8988T (cell line): ENCODE measurements around the gene KIFC1.
A peak's percentile ranks its signal among the peaks of the same experiment; 100 is the strongest.
"Not testable (repeated sequence)": the region's sequence is repeated elsewhere in the genome, so short reads cannot be mapped to it uniquely, and the experiment has no call there.

Experiments
- DNase-seq: peaks from one replicate; pipeline ENCODE4 v3.0.0; 2011

The KIFC1 gene

DNA sequence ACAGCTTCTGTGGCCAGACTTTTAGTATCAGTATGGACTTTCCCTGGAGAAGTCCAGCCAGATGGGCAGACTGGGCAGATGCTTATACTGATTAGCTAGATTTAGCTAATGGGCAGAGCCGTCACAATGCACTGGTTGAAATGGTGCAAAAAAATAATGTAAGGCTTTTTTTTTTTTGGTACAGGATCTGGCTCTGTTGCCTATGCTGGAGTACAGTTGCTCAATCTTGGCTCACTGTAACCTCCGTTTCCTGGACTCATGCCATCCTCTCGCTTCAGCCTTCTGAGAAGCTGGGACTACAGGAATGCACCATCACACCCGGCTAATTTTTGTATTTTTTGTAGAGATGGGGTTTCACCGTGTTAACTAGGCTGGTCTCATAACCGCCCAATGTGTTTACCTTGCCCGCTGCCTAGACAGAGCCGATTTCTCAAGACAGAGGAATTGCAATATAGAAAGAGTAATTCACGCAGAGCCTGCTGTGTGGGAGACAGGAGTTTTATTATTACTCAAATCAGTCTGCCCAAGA lies 16.4 kb upstream of the KIFC1 start:
- DNase-seq, result no peak

DNA sequence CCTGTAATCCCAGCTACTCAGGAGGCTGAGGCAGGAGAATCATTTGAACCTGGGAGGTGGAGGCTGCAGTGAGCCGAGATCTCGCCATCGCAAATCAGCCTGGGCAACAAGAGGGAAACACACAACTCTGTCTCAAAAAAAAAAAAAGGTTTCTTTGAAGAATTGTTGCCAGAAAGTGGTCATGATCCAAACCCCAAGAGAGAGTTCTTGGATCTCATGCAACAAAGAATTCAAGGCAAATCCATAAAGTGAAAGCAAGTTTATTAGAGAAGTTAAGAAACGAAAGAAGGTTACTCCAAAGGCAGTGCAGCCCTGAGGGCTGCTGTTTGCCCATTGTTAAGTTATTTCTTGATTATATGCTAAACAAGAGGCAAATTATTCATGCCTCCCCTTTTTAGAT lies 14.5 kb upstream of the KIFC1 start:
- no peak for DNase-seq

DNA sequence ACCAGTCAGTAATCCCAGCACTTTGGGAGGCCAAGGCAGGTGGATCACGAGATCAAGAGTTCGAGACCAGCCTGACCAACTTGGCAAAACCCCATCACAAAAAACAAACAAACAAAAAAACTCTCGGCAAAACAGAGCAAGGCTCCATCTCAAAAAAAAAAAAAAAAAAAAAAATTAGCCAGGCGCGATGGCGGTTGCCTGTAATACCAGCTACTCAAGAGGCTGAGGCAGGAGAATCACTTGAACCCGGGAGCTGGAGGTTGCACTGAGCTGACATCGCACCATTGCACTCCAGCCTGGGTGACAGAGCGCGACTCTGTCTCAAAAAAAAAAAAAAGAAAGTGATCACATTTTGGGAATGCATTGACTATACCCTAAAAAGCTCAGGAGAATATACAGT lies 12.4 kb upstream of the KIFC1 start:
- DNase-seq, result not testable (repeated sequence)

DNA sequence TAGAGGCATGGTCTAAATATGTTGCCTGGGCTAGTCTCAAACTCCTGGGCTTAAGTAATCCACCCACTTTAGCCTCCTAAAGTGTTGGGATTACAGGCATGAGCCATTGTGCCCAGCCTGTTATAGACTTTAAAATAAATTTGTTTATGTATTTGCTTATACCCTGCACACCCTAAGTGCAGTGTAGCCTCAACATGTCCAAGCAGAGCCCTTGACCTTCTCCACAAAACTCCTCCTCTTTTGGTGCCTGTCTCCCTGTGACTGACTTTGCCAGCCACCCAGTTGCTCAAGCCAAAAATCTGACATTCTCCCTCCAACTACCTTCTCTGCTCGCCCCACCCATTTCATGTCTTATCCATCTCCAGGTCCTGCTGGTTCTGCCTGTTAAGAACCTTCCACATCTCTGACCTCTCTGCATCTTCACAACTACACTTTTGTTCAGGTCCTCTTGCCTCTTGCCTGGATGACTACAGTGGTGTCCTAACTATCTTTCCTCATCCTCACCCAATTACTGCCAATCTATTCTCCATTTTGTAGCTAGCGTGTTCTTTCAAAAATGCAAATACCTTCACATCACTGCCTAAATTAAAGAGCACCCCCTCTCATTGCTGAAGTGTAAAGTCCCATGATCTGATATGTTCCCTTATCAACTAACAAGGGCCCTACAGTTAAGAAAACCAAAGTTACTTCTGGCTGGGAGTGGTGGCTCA lies 11.2 kb upstream of the KIFC1 start:
- DNase-seq, result no peak

DNA sequence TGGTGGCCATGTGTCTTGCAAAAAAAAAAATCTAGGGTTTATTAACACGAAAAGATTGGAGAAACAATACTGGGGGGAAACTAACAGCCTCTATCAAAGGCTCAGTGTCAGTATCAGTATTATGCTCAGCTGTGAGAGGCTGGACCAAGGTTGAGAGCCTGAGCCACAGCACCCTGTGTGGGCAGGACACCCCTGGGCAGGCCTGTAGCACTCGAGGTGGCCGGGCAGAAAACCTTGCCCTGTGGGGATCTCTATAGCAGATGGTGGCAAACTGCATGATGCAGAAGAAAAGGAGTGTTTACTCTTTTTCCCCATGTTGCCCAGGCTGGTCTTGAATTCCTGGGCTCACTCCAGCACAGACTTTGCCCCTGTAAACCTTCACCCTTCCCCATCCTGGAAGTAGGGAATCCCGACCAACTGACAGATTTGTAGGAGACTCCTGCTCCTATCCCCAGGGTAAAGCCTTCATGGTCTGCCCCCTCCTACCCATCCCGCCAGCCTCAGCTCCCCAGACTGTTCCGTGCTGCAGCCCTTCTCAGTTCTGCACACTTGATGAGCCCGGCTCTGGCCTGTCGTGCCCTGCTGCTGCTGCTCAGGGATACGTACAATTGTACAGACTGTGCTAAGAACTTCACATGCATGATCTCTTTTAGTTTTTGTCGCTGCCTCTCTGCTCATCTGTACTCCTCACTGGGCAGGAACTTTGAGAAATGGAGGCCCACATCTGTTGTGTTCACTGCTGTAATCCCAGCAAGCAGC lies 8.0 kb upstream of the KIFC1 start:
- DNase-seq, result no peak

DNA sequence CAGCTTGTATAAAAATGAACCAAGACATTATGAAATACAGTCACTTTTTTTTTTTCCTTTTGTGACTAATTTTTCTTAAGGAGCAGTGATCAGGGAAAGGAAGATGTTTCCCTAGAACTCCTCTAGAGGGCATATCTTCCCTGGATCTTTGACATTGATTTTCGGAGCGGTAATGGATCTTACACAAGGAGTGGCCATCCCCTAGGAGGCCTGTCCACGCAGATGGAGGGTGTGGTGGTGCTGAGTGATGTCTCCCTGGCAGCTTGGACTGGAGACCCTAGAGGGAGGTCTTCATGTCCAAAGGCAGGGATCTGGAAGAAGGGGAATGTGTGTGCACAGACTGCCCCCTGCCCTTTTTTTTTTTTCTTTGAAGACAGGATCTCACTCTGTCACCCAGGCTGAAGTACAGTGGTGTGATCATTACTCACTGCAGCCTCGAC lies 7.0 kb upstream of the KIFC1 start:
- peak; percentile 49 for DNase-seq

DNA sequence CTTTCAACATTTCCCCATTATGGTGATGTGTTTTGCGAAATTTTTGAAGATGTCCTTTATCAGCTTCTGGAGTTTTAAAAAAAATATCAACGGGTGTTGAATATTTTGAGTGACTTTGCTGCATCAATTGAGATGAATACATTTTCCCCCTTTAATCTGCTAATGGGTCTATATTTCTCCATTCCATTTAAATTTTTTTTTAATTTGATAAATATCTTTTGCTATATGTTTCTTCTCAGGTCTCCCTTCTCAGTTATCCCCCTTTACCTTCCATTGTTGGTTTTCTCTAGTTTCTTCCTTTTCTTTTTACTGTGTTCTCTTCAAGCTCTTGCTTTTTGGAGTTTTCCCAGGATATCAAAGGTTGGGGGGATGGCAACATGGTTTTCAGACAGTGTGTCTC lies 1.4 kb upstream of the KIFC1 start:
- DNase-seq, result no peak

DNA sequence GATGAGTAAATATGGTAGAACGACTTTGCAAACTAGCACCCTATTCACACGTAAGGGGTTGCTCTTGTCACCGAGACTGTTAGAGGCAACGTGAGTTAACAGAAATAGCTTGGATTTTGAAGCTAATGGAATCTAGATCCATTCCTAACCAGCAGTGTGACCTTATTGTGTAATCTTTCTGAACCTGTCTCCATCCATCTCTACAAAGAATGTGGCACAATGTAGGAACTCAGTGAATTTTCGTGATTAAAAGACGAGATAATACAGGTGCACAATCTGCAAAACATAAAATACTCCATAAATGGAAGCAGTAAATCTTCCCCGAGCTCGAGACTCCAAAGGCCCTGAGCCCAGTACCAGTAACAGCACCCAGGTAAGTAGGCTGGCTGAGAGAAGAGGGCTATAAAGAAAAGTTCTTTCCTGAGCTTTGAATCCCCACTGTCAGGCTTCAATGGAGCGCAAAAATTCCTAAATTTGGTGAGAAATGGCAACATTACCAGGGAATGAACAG lies 801 bp upstream of the KIFC1 start:
- DNase-seq, result no peak

DNA sequence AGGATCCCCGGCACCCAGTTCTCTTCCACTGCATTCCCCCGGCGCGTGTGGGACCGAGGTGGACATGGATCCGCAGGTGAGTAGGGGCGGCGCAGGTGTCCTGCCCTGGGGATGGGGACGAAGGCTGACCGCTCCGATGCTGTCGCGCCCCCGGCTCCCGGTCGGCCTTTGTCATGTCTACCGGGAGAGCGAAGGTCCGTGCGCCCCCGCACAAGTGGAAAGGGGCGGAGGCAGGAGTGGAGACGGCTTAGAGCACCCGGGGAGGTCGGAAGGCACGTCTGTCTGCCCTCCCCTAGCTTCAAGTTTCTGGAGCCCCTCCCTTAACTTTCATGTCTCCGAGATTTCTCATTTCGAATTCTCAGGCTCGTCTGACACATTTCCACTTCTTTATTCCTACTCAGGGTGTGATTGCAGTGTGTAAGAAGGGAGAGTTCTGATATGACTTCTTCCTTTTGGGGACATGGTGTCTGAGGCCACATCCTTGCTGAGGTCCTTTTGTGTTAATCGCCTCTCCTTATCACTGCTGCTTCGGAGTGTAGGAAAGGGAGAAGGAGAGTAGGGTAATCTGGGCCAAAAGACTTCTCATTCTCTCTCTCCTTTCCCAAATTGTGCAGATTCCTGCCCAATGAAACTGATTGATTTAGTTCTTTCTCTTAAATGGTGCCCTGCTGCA lies 435 bp downstream of the KIFC1 start:
- no peak for DNase-seq

DNA sequence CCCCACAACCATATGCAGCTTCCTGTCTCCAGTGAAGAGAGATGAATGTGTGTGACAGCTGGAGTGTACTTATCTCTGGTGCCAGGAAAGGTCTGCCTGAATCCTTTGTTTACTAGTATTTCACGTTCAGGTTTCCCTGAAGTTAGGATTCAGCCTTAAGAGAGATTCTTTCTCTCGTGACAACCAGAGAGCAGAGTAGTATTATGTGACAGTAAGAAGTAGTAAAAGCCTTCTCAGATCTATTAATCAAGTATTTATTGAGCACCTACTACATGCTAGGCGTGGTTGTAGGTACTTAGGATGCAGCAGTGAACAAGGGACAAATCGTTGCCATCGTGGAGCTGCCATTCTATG lies 949 bp downstream of the KIFC1 start:
- no peak for DNase-seq

DNA sequence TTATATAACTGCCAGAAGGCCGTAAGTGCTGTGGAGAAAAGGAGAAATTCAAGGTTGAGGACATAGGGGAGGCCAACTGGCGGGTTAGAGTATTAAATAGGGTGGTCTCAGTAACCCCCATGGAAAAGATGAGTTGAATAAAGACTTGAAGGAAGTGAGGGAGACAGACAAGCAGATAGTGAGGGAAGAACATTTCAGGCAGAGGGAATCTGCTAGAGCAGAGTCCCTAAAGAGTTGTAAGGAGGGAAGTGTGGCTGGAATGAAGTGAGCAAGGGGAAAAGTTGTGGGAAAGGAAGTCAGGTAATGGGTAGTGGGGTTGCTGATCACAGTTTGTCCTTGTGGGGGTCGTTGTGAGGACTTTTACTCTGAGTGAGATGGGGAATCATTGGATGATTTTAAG lies 1.4 kb downstream of the KIFC1 start:
- DNase-seq, result no peak

DNA sequence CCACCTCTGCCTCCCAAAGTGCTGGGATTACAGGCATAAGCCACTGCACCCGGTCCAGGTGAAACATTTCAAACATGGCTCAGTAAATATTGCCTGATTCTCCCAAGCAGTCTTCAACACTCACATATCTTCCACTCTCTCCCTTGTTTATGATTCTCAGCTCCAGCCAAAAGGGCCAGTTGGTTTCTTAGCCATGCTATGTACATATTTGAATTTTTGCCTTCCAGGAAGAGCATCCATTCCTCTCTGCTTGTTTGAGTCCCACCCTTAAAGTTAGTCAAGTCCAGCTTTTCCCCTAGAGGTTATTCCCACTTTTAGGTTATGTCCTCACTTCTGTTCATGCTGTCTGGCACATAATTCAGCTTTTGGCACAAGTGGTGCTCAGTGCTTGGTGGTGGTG lies 5.9 kb downstream of the KIFC1 start:
- DNase-seq, result no peak

DNA sequence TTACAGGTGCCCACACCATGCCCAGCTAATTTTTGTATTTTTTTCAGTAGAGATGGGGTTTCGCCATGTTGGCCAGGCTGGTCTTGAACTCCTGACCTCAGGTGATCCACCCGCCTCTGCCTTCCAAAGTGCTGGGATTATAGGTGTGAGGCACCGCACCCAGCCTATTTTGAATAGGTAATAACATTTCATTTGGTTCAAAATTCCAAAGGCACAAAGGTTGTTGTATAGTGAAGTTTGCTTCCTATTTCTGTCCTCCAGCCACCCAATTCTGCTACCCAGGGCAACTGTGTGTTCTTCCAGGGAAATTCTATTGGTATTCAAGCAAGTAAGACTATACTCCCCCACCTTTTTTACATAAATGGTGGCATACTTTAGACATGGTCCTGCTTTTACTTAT lies 7.0 kb downstream of the KIFC1 start:
- DNase-seq, result not testable (repeated sequence)

DNA sequence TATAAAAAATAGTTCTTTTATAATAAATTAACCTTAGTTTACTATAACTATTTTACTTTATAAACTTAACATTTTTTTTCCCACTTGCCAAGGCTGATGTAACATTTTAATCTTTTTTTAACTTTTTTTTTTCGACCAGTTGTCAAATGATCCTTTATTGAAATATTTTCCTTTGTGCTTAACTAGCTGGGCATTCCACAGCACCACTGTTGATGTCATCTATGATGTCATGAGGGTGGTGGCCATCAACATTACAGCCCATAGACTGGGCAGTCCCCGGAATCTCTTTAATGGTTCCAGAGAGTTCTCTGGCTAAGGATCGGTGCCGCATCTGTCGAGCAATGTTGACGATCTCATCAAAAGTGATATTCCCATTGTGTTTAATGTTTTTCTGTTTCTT lies 8.3 kb downstream of the KIFC1 start:
- not testable (repeated sequence) for DNase-seq

DNA sequence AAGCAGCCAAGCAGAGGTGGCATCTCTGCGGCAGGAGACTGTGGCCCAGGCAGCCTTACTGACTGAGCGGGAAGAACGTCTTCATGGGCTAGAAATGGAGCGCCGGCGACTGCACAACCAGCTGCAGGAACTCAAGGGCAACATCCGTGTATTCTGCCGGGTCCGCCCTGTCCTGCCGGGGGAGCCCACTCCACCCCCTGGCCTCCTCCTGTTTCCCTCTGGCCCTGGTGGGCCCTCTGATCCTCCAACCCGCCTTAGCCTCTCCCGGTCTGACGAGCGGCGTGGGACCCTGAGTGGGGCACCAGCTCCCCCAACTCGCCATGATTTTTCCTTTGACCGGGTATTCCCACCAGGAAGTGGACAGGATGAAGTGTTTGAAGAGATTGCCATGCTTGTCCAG lies 13.3 kb downstream of the KIFC1 start:
- DNase-seq, result no peak

DNA sequence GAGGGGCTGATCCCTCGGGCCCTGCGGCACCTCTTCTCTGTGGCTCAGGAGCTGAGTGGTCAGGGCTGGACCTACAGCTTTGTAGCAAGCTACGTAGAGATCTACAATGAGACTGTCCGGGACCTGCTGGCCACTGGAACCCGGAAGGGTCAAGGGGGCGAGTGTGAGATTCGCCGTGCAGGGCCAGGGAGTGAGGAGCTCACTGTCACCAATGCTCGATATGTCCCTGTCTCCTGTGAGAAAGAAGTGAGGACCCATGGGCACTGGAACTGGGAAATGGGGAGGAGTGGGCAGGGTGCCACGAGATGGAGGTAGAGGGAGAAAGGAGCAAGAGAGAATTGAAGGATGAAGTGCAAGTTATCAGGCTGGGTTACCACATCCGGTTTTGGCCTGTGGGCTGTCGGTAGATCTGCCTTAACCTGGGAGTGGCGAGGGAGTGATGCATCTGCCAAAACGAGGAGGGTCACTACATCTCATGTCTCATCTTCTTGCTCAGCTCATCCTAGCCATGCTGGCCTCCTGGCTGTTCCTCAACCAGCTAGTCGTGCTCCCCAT lies 13.8 kb downstream of the KIFC1 start:
- DNase-seq, result no peak

DNA sequence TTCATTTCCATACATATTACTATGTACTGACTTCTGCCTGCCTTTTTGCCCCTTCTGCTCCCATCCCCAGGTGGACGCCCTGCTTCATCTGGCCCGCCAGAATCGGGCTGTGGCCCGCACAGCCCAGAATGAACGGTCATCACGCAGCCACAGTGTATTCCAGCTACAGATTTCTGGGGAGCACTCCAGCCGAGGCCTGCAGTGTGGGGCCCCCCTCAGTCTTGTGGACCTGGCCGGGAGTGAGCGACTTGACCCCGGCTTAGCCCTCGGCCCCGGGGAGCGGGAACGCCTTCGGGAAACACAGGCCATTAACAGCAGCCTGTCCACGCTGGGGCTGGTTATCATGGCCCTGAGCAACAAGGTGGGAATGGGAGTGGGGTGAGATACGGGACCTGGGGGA lies 14.5 kb downstream of the KIFC1 start:
- no peak for DNase-seq

DNA sequence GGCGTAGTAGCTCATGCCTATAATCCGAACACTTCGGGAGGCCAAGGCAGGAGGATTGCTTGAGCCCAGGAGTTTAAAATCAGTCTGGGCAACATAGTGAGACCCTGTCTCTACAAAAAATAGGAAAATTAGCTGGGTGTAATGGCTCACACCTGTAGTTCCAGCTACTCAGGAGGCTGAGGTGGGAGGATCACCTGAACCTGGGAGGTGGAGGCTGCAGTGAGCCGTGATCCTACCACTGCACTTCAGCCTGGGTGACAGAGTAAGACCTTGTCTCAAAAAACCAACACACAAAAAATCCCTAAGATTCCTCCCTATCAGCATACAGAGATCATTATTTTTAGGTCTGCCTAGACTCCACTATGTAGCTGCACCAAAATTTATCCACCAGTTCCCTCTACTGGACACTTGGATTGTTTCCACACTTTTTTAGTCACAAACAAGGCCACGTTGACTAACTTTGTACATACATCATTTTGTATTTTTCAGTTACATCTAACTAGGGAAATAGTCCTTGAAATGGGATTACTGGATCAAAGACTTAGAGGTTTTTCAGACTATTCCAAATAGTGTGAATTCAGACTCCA lies 15.6 kb downstream of the KIFC1 start:
- no peak for DNase-seq

DNA sequence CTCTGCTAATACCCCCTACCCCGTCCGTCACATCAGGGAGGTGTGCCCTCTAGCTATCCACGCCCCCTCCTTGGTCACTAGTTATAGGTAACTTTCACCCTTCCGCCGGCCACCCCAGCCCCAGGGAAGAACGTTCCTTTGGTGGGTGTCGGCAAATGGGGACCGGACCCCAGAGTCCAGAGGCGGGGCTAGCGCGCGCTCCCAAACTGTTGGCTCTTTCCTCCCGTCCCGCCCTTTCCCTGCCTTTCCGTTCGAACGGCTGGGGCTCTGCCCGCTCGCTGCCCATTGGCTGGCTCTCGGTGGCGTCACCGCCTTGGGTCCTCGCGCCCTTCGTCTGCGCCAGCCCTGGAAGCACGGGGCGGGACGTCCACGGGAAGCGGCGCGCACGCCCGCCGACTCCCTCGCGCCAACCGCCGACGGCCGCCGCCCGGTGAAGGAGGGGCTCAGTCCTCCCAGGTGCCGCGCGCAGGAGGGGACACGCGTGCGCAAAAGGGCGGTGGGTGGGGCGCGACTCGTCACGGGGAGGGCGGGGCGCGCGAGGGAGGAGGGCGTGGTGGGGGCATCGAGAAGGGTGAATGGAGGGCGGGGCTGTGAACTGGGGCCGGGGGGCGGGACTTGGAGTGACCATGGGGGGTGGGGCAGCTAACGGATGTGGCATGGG lies 18.6 kb downstream of the KIFC1 start:
- peak; percentile 97 for DNase-seq

DNA sequence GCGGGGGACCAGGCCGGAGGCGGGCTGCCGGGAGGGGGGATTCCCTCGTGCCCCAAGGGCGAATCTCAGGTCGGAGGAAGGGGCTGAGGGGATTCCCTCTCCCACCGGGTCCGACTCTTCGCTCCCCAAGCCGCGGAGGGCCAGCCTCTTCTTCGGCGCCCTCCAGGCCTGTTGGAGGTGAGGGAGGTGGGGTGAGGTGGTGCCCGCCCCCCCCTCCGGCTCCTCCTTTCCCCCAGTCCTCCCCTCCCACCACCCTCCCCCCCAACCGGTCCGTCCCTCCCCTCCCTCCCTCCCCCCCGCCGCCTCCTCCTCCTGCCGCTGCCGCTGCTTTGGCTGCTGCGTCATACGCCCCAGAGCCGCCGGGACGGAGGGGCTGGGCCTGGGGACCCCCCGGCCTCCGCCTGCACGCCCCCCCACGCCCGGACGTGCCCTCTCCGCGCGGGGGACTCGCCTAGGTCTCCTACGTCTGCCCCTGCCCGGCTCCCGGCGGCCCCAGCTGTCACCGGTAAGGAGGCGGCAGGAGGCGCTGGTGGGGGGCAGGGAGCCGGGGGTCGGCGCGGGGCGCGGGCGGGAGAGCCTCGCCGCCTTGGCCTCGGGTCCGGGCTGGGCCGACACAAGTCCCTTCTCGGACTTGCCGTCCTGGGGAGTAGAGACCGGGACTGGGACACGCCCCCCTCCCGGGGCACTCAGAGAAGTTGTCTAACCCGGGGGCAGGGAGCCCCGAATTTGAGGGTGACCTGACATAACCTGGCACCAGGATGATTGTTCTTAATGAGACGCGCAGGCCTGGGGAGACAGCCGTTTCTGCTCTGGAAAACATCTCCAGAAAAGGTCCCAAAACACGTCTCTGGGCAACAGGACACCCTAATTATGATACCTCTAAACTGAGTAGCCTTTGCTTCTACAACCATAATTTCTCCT lies 19.3 kb downstream of the KIFC1 start, which contains the start of gene PHF1:
Gene PHF1 (plus strand): TSS at position 304 of the 921 bp plus-strand sequence. CDS start 1,250 bp downstream, outside the sequence.
- DNase-seq, result peak; percentile 80

DNA sequence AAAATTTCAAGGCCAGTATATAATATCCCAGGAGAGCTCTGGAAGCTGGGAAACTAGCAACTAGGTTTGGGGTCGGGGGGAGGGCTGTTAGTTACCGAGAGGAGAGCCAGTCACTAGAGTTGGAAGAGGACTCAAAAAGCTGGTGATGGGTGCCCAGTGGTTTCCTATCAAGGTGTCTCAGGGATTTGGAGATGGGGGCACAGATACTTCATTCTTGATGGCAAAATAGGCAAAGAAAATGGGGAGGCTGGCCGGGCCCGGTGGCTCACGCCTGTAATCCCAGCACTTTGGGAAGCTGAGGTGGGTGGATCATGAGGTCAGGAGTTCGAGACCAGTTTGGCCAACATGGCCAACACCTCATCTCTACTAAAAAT lies 20.0 kb downstream of the KIFC1 start:
- DNase-seq, result no peak
